IMR-90 (cell line): ENCODE results near the gene CAMK2N1. TPM values are rescaled to one million over a fixed set of nuclear protein-coding genes. Genes with fewer than 3 reads are reported as not detected.
A peak's percentile ranks its signal among the peaks of the same experiment; 100 is the strongest.

ENCODE experiments used
- ATAC-seq: fragments of 200-7000 bp; cut with Tn5 transposase; 2 replicates; pipeline ENCODE4 v1.9.1; 2020; ENCODE audit warnings: low read depth, mild to moderate bottlenecking, moderate library complexity
- BruUV-seq: library from RNA; stranded (reverse); fragments of 400-500 nt; replicated peaks from 2 replicates; lab custom pipeline; 2021; lab: Mats Ljungman, UMichigan
- CTCF ChIA-PET: fragments of 300-600 bp; formaldehyde crosslinking; extraction: SDS; loops from one replicate; lab custom pipeline; 2021; ENCODE audit warnings: antibody characterized with exemption; lab: Yijun Ruan, JAX
- POLR2A ChIA-PET: fragments of 300-600 bp; sonication (Branson Sonifier 250); formaldehyde crosslinking; loops from one replicate; lab custom pipeline; 2022; ENCODE audit warnings: antibody characterized with exemption; ENCODE audit not compliant: unreplicated experiment; lab: Charles Lee
- DNase-seq: peaks from one replicate; pipeline ENCODE4 v3.0.0; 2013
- H2AFZ ChIP-seq: replicated peaks from 2 replicates; pipeline ENCODE3; 2013; ENCODE audit warnings: low read length, mild to moderate bottlenecking; ENCODE audit not compliant: poor library complexity
- H2AK5ac ChIP-seq: 2 replicates; pipeline ENCODE4 v1.6.1; 2013; ENCODE audit warnings: low read depth, low read length, inconsistent platforms
- H2AK9ac ChIP-seq: replicated peaks from 2 replicates; pipeline ENCODE3; 2013; ENCODE audit warnings: mild to moderate bottlenecking, low read depth, low read length, moderate library complexity; ENCODE audit not compliant: poor library complexity
- H2BK120ac ChIP-seq: 2 replicates; pipeline ENCODE4 v1.6.1; 2013; ENCODE audit warnings: low read depth, low read length, inconsistent platforms
- H2BK15ac ChIP-seq: 3 replicates; pipeline ENCODE4 v1.6.1; 2013; ENCODE audit warnings: low read depth, low read length, inconsistent platforms
- H2BK20ac ChIP-seq: 2 replicates; pipeline ENCODE4 v1.6.1; 2013; ENCODE audit warnings: low read depth, mild to moderate bottlenecking, inconsistent platforms, low read length, moderate library complexity
- H2BK5ac ChIP-seq: 2 replicates; pipeline ENCODE4 v1.6.1; 2013; ENCODE audit warnings: mild to moderate bottlenecking, low read depth, low read length, inconsistent platforms; ENCODE audit not compliant: poor library complexity, severe bottlenecking
- H3K14ac ChIP-seq: replicated peaks from 2 replicates; pipeline ENCODE4 v1.6.1; 2013; ENCODE audit warnings: low read depth, low read length, inconsistent platforms
- H3K18ac ChIP-seq: 2 replicates; pipeline ENCODE4 v1.6.1; 2013; ENCODE audit warnings: low read depth, low read length, control low read depth
- H3K23ac ChIP-seq: 2 replicates; pipeline ENCODE4 v1.6.1; 2013; ENCODE audit warnings: low read depth, low read length, inconsistent platforms
- H3K27ac ChIP-seq: 2 replicates; pipeline ENCODE4 v1.5.1; 2013; ENCODE audit warnings: mild to moderate bottlenecking, control low read depth, low read length; ENCODE audit not compliant: insufficient read depth
- H3K27me3 ChIP-seq: 2 replicates; pipeline ENCODE4 v1.6.1; 2013; ENCODE audit warnings: low read length; ENCODE audit not compliant: control insufficient read depth, insufficient read depth
- H3K36me3 ChIP-seq: 2 replicates; pipeline ENCODE4 v1.6.1; 2013; ENCODE audit warnings: low read length, mixed read lengths; ENCODE audit not compliant: control insufficient read depth, insufficient read depth
- H3K4ac ChIP-seq: 2 replicates; pipeline ENCODE4 v1.6.1; 2013; ENCODE audit warnings: low read depth, low read length, inconsistent platforms
- H3K4me1 ChIP-seq: 2 replicates; pipeline ENCODE4 v1.6.1; 2013; ENCODE audit warnings: low read length, mixed read lengths; ENCODE audit not compliant: control insufficient read depth, insufficient read depth
- H3K4me2 ChIP-seq: 2 replicates; pipeline ENCODE4 v1.6.1; 2013; ENCODE audit warnings: low read depth, mild to moderate bottlenecking, control low read depth, low read length, moderate library complexity
- H3K4me3 ChIP-seq: 2 replicates; pipeline ENCODE4 v1.5.1; 2013; ENCODE audit warnings: low read depth, mild to moderate bottlenecking, control low read depth, low read length, moderate library complexity; ENCODE audit not compliant: insufficient read depth
- H3K56ac ChIP-seq: 2 replicates; pipeline ENCODE4 v1.6.1; 2013; ENCODE audit warnings: low read length, inconsistent platforms; ENCODE audit not compliant: insufficient read depth; ENCODE audit errors: extremely low read depth
- H3K79me1 ChIP-seq, 2 experiments: 2 replicates each; pipeline ENCODE4 v1.6.1; 2013; ENCODE audit warnings: low read length in 2 of 2, inconsistent platforms in 1 of 2, low read depth in 1 of 2
- H3K9ac ChIP-seq: 2 replicates; pipeline ENCODE4 v1.6.1; 2013; ENCODE audit warnings: low read depth, low read length, control low read depth
- H3K9me1 ChIP-seq: 2 replicates; pipeline ENCODE4 v1.6.1; 2013; ENCODE audit warnings: low read length, inconsistent platforms; ENCODE audit not compliant: insufficient read depth
- H3K9me3 ChIP-seq: 2 replicates; pipeline ENCODE4 v1.6.1; 2013; ENCODE audit warnings: low read length; ENCODE audit not compliant: control insufficient read depth, insufficient read depth
- H4K20me1 ChIP-seq: 2 replicates; pipeline ENCODE4 v1.6.1; 2013; ENCODE audit warnings: low read length, inconsistent platforms; ENCODE audit not compliant: insufficient read depth
- H4K5ac ChIP-seq: 2 replicates; pipeline ENCODE4 v1.6.1; 2013; ENCODE audit warnings: mild to moderate bottlenecking, low read depth, low read length, control low read depth
- H4K8ac ChIP-seq, 2 experiments: 2 replicates each; pipeline ENCODE4 v1.6.1; 2013; ENCODE audit warnings: low read depth in 2 of 2, low read length in 2 of 2, control low read depth in 1 of 2, inconsistent platforms in 1 of 2
- H4K91ac ChIP-seq: 2 replicates; pipeline ENCODE4 v1.6.1; 2013; ENCODE audit warnings: low read depth, low read length, inconsistent platforms; ENCODE audit not compliant: insufficient read depth
- CEBPB ChIP-seq: IDR thresholded peaks from 2 replicates; pipeline ENCODE4 v1.6.1; 2012; ENCODE audit warnings: low read depth, low read length, improper control_type of control experiment
- RFX5 ChIP-seq: IDR thresholded peaks from 2 replicates; pipeline ENCODE4 v1.8.0; 2012; ENCODE audit warnings: low read depth, mild to moderate bottlenecking, low read length, moderate library complexity
- dilution Hi-C: fragments of 300-500 bp; cut with HindIII; formaldehyde crosslinking; loops from one replicate; pipeline ENCODE4 v1.14.3; 2018; ENCODE audit warnings: low sequenced_read_pairs; ENCODE audit not compliant: unreplicated experiment
- in situ Hi-C: fragments of 300-500 bp; cut with MboI; formaldehyde crosslinking; loops from 3 replicates; pipeline ENCODE4 v1.14.3; 2019; ENCODE audit warnings: low sequenced_read_pairs, inconsistent platforms, mixed read lengths
- intact Hi-C: fragments of 100-400 bp; cut with micrococcal nuclease; formaldehyde crosslinking; loops from 2 replicates; pipeline ENCODE4 v1.10.0; 2022
- polyA plus RNA-seq, 3 experiments: library from polyadenylated mRNA; depleted of rRNA; stranded (reverse); fragments of >200 nt; gene quantifications; 2 replicates each; pipeline ENCODE4 v1.2.3, GENCODE V29; 2012; ENCODE audit warnings: low replicate concordance in 1 of 3
- total RNA-seq: library from RNA; depleted of rRNA; stranded (reverse); fragments of >200 nt; gene quantifications from 2 replicates; pipeline ENCODE4 v1.2.3, GENCODE V29; 2012
- TF ChIP-seq, protein P1 (sequence below): fragments of 150-350 bp; IDR thresholded peaks from 2 replicates; pipeline ENCODE4 v1.6.1; 2017; ENCODE audit warnings: mild to moderate bottlenecking, antibody characterized with exemption, low read length, low read depth

CAMK2N1 gene
- total and polyA plus RNA-seq, 2 of the 4 experiments (the other 2 are of a cell fraction) = 10.2 to 44.4 TPM

DNA sequence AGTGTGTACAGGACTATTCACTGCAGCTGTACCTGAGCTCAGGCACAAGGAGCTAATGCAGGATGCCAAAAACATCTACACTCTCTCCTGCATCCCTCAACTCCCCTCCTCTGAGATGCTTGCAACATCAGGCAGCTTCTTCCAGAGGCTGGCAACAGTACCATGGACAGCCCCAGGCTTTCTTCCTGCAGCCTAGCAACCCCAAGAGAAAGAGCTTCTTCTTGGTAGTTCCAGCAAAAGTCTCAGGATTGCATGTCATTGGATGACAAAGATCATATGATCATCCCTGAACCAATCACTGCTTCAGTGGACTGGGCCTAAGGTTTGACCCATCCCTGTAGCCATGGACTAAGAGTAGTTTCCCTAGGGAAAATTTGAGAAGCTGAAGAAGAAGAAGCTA lies 46.7 kb downstream of the CAMK2N1 start:
- in situ Hi-C loops (no loop called here), intact Hi-C loops (no loop called here), dilution Hi-C loops (no loop called here)
- TF ChIP-seq RFX5 = no peak
- peak; percentile 60 for TF ChIP-seq CEBPB
- TF ChIP-seq, protein P1, sequence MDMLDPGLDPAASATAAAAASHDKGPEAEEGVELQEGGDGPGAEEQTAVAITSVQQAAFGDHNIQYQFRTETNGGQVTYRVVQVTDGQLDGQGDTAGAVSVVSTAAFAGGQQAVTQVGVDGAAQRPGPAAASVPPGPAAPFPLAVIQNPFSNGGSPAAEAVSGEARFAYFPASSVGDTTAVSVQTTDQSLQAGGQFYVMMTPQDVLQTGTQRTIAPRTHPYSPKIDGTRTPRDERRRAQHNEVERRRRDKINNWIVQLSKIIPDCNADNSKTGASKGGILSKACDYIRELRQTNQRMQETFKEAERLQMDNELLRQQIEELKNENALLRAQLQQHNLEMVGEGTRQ = peak; percentile 61; the same call in 1 of the 2 replicates
- no peak overlapping the region for H3K27ac ChIP-seq
- H3K4me3 ChIP-seq = no peak overlapping the region
- no peak overlapping the region for H3K9ac ChIP-seq
- peak; percentile 55 for DNase-seq
- no peak overlapping the region for H2BK20ac ChIP-seq
- H3K4me2 ChIP-seq = no peak overlapping the region
- ChIA-PET CTCF (no interaction called here), POLR2A (no interaction called here)
- no peak overlapping the region for H4K5ac ChIP-seq
- no peak overlapping the region for H3K56ac ChIP-seq
- H2AK5ac ChIP-seq = no peak overlapping the region
- H4K20me1 ChIP-seq = no peaks in the 10 kb centered on the region
- no peaks in the 10 kb centered on the region for H3K9me3 ChIP-seq
- no peak overlapping the region for H4K91ac ChIP-seq
- H3K9me1 ChIP-seq = no peaks in the 10 kb centered on the region
- H3K27me3 ChIP-seq = peaks cover 19% of the 10 kb centered on the region
- no peak overlapping the region for H4K8ac ChIP-seq
- no peaks in the 10 kb centered on the region for H3K36me3 ChIP-seq
- no TSS peak for BruUV-seq
- no peak overlapping the region for H3K4ac ChIP-seq
- H3K79me1 ChIP-seq = no peaks in the 10 kb centered on the region
- no peak overlapping the region for H2BK5ac ChIP-seq
- H3K14ac ChIP-seq = no peak overlapping the region
- peak; percentile 54; the same call in 1 of the 2 replicates for ATAC-seq
- H2BK120ac ChIP-seq = no peak overlapping the region
- H2AFZ ChIP-seq = no peak overlapping the region
- H3K4me1 ChIP-seq = no peaks in the 10 kb centered on the region
- no peak overlapping the region for H2BK15ac ChIP-seq
- H3K23ac ChIP-seq = no peak overlapping the region
- H2AK9ac ChIP-seq = no peak overlapping the region
- no peak overlapping the region for H3K18ac ChIP-seq
